Measurements from ENCODE around the gene VRK1. TPM values are rescaled to one million over a fixed set of nuclear protein-coding genes. Genes with fewer than 3 reads are reported as not detected.

VRK1 gene
- total and polyA plus RNA-seq, 5 experiments from 2014 or later: 36.3 to 41.4 (median 39.4) TPM

DNA sequence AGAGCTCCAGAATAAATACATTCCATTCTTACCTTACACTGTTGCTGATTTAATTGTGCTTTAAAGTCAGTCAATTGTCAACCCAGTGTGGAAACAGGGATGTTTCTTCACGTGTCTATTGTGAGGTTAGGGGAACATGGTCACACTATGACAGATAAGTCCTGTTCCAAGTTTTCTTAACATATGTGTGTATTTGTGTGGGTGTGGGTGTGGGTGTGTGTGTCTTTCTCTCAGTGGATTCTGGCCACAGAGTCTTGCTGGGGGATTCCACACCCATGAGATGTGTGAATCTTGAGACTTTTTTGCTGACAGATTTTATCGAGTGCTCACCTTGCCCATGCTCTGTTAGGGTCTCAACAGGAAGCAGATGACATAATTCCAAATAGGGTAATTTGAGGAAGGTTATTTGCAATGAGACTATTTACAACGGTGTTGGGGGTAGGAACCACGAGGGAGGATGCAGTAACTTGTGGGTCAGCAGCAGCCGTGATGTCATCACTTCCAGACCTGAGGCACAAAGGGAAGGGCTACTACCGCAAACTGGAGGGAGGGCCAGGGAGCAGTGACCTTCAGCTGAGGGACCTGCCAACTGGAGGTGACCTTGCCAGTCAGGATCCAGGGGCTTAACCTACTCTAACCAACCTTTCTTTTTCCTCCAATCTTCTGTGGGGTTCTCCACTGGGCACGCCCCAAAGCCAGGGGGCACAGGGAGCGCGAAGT is 1.9 kb upstream of the VRK1 start:
- Mint-ChIP-seq H3K27me3 (peaks cover 0 to 4% (median 0%) of the 10 kb centered on the region in 5 donors), H3K36me3 (no peaks in the 10 kb centered on the region), H3K4me1 (peaks cover 9 to 31% (median 21%) of the 10 kb centered on the region in 4 donors), H3K27ac (peak overlapping the region in 1 of 10 donors; percentile 17), H3K9me3 (no peaks in the 10 kb centered on the region), H3K4me3 (peak overlapping the region in 2 of 10 donors; percentile 4 to 43)
- ATAC-seq (no peak), DNase-seq (no peak)
- POLR2A ChIA-PET: no interaction called here

DNA sequence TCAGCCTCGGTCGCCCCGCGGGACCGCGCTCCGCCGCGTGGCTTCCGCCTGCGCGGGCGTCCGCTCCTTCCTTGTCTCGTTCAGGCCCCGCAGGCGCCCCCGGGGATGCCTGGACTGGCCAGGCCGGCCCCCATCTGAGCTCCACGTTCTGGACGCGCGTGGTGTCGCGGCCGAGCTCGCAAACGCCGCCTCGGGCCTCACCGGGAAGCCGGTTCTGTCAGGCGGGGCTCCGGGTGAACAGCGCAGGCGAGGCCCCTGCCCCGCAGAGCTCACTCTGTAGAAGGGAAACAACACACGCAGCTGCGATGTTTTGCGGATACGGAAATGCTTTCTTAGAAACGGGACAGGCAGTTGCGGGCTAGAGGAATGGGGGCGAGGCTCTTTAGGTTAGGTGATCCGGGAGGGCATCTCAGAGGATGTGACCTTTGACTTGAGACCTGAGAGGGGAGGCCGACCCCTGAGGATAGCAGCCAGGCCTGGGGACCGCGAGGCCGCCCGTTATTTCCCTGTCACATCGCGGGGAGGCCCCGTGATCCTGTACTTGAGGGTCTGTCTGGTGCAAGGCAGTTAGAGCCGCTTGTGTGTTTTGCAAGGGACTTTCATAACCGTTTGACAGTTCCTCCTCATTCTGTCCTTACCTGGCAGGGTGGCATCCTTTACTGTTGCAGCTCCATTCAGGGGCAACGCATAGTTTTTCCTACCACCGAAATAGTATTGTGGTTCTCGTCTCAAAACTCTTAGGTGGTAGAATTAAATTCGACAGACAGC is 584 bp downstream of the VRK1 start:
- Mint-ChIP-seq H3K4me1 (peaks cover 9 to 36% (median 22%) of the 10 kb centered on the region in 4 donors), H3K9me3 (no peaks in the 10 kb centered on the region), H3K27me3 (peaks cover 0 to 2% (median 0%) of the 10 kb centered on the region in 5 donors), H3K4me3 (peak overlapping the region; percentile 83 to 93 (median 88)), H3K36me3 (no peaks in the 10 kb centered on the region), H3K27ac (peak overlapping the region; percentile 68 to 96 (median 92))
- DNase-seq (peak in 9 of 10 donors; percentile 17 to 67 (median 31)), ATAC-seq (peak; percentile 43 to 60)
- POLR2A ChIA-PET: interaction anchor here (0.9 to 1.3 kb wide), 2 partner anchors 34 to 56 kb away, joined by 3 read pairs; no protein-coding TSS in a partner anchor

- H3K27ac Mint-ChIP-seq: peak overlapping the region in 1 of 10 donors; percentile 68
- H3K9me3 Mint-ChIP-seq: no peaks in the 10 kb centered on the region
- H3K27me3 Mint-ChIP-seq: peaks cover 0 to 2% (median 0%) of the 10 kb centered on the region in 5 donors
- peak overlapping the region in 6 of 10 donors; percentile 85 to 91 (median 88) for H3K4me3 Mint-ChIP-seq
- no peak for ATAC-seq
- peaks cover 14 to 43% (median 29%) of the 10 kb centered on the region in 4 donors for H3K4me1 Mint-ChIP-seq
- no peaks in the 10 kb centered on the region for H3K36me3 Mint-ChIP-seq
- no peak for DNase-seq
- POLR2A ChIA-PET: no interaction called here
These were observed 1.8 kb downstream of the VRK1 start for GRCh38 chr14:96798956-96799355.

GRCh38 chr14:96799489-96800054 is 2.4 kb downstream of the VRK1 start:
- H3K27ac Mint-ChIP-seq: peak overlapping the region in 1 of 10 donors; percentile 44
- peak overlapping the region in 3 of 10 donors; percentile 1 to 60 (median 15) for H3K4me3 Mint-ChIP-seq
- no peaks in the 10 kb centered on the region for H3K36me3 Mint-ChIP-seq
- peaks cover 20 to 49% (median 36%) of the 10 kb centered on the region in 4 donors for H3K4me1 Mint-ChIP-seq
- peaks cover 0 to 2% (median 0%) of the 10 kb centered on the region in 5 donors for H3K27me3 Mint-ChIP-seq
- H3K9me3 Mint-ChIP-seq: no peaks in the 10 kb centered on the region
- DNase-seq (no peak), ATAC-seq (no peak)
- POLR2A ChIA-PET: no interaction called here

DNA sequence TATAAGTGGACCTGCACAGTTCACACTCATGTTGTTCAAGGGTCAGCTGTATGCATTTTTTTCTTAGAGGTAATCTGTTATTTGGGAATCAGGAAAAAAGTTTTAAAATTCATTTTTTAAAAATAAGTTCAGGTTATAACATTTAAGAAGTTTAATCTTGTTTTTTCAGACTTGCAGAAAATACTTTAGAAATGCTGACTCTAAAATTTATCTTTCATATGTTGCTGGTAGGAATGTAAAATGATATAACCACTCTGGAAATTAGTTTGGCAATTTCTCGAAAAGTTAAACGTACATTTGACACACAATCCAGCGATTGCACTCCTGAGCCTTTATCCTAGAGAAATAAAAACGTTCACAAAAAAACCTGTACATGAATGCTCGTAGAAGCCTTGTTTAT is 4.7 kb downstream of the VRK1 start:
- Mint-ChIP-seq H3K27ac (no peak overlapping the region), H3K36me3 (peaks cover 0 to 3% (median 3%) of the 10 kb centered on the region in 3 donors), H3K4me3 (no peak overlapping the region), H3K27me3 (no peaks in the 10 kb centered on the region), H3K4me1 (peaks cover 31 to 63% (median 51%) of the 10 kb centered on the region in 4 donors), H3K9me3 (no peaks in the 10 kb centered on the region)
- ATAC-seq (no peak), DNase-seq (no peak)
- POLR2A ChIA-PET: no interaction called here

GRCh38 chr14:96802963-96803362 is 5.8 kb downstream of the VRK1 start:
- DNase-seq: no peak
- ATAC-seq: no peak
- Mint-ChIP-seq H3K27me3 (no peaks in the 10 kb centered on the region), H3K4me1 (peaks cover 28 to 65% (median 53%) of the 10 kb centered on the region in 4 donors), H3K36me3 (peaks cover 0 to 4% (median 3%) of the 10 kb centered on the region in 3 donors), H3K4me3 (no peak overlapping the region), H3K27ac (no peak overlapping the region), H3K9me3 (no peaks in the 10 kb centered on the region)
- POLR2A ChIA-PET: no interaction called here

DNA sequence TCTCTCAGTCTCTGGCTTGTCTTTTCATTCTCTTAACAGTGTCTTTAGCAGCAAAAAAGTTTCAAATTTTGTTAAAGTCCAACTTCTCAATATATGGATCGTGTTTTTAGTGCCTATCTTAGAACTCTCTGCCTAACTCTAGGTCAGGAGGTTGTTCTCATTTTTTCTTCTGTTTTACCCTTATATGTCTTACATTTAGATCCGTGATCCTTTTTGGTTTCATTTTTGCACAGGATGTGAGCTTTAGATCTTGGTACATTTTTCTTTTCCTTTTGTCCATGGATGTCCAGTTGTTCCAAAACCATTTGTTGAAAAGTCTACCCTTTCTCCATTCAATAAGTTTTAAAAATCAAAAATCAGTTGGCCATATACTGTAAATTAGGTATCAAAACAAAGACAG is 6.8 kb downstream of the VRK1 start:
- no peaks in the 10 kb centered on the region for H3K9me3 Mint-ChIP-seq
- POLR2A ChIA-PET: no interaction called here
- H3K4me3 Mint-ChIP-seq: peak overlapping the region in 3 of 10 donors; percentile 20 to 38 (median 26)
- DNase-seq: no peak
- peaks cover 0 to 4% (median 3%) of the 10 kb centered on the region in 3 donors for H3K36me3 Mint-ChIP-seq
- ATAC-seq: no peak
- no peaks in the 10 kb centered on the region for H3K27me3 Mint-ChIP-seq
- H3K4me1 Mint-ChIP-seq: peaks cover 24 to 65% (median 52%) of the 10 kb centered on the region in 4 donors
- H3K27ac Mint-ChIP-seq: peak overlapping the region in 3 of 10 donors; percentile 8 to 20 (median 8)

- peaks cover 0 to 7% (median 3%) of the 10 kb centered on the region in 3 donors for H3K36me3 Mint-ChIP-seq
- no peak overlapping the region for H3K4me3 Mint-ChIP-seq
- DNase-seq: no peak
- H3K27ac Mint-ChIP-seq: no peak overlapping the region
- no peaks in the 10 kb centered on the region for H3K27me3 Mint-ChIP-seq
- H3K4me1 Mint-ChIP-seq: peaks cover 24 to 61% (median 50%) of the 10 kb centered on the region in 4 donors
- no peaks in the 10 kb centered on the region for H3K9me3 Mint-ChIP-seq
- no peak for ATAC-seq
- POLR2A ChIA-PET: no interaction called here
These were observed 7.7 kb downstream of the VRK1 start for GRCh38 chr14:96804895-96805294.

GRCh38 chr14:96805956-96806355 is 8.8 kb downstream of the VRK1 start:
- H3K4me3 Mint-ChIP-seq: no peak overlapping the region
- peaks cover 26 to 59% (median 52%) of the 10 kb centered on the region in 4 donors for H3K4me1 Mint-ChIP-seq
- H3K36me3 Mint-ChIP-seq: peaks cover 0 to 7% (median 5%) of the 10 kb centered on the region in 3 donors
- DNase-seq (no peak), ATAC-seq (no peak)
- no peak overlapping the region for H3K27ac Mint-ChIP-seq
- POLR2A ChIA-PET: no interaction called here
- H3K27me3 Mint-ChIP-seq: no peaks in the 10 kb centered on the region
- no peaks in the 10 kb centered on the region for H3K9me3 Mint-ChIP-seq

DNA sequence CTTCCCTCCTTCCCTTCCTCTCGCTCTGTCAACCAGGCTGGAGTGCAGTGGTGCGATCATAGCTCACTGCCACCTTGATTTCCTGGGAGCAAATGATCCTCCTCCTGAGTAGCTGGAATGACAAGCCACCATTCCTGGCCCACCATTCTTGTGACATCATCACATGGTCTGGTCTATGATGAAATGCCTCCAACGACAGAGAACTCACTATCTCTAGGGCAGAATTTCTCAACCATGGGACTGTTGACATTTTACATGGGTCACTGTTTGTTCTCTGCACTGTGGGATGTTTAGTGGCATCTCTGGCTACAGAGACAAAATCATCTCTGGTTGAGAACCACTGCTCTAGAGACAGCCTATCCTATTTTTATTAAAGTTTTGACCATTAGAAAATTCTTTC is 9.7 kb downstream of the VRK1 start:
- peaks cover 0 to 3% (median 0%) of the 10 kb centered on the region in 9 donors for H3K9me3 Mint-ChIP-seq
- H3K4me3 Mint-ChIP-seq: no peak overlapping the region
- POLR2A ChIA-PET: no interaction called here
- no peak for ATAC-seq
- peaks cover 29 to 63% (median 58%) of the 10 kb centered on the region in 4 donors for H3K4me1 Mint-ChIP-seq
- DNase-seq: no peak
- H3K27ac Mint-ChIP-seq: peak overlapping the region in 2 of 10 donors; percentile 41 to 57
- peaks cover 0 to 9% (median 9%) of the 10 kb centered on the region in 3 donors for H3K36me3 Mint-ChIP-seq
- no peaks in the 10 kb centered on the region for H3K27me3 Mint-ChIP-seq

GRCh38 chr14:96808619-96809406 is 11.6 kb downstream of the VRK1 start:
- Mint-ChIP-seq H3K27me3 (no peaks in the 10 kb centered on the region), H3K4me1 (peaks cover 25 to 71% (median 63%) of the 10 kb centered on the region in 4 donors), H3K4me3 (peak overlapping the region in 1 of 10 donors; percentile 26), H3K36me3 (peaks cover 0 to 12% (median 9%) of the 10 kb centered on the region in 3 donors), H3K27ac (no peak overlapping the region), H3K9me3 (peaks cover 0 to 3% (median 0%) of the 10 kb centered on the region in 9 donors)
- POLR2A ChIA-PET: interaction anchor here (0.6 to 0.7 kb wide), 2 partner anchors 30 to 1418 kb away, joined by 3 read pairs; no protein-coding TSS in a partner anchor
- DNase-seq: no peak
- no peak for ATAC-seq

DNA sequence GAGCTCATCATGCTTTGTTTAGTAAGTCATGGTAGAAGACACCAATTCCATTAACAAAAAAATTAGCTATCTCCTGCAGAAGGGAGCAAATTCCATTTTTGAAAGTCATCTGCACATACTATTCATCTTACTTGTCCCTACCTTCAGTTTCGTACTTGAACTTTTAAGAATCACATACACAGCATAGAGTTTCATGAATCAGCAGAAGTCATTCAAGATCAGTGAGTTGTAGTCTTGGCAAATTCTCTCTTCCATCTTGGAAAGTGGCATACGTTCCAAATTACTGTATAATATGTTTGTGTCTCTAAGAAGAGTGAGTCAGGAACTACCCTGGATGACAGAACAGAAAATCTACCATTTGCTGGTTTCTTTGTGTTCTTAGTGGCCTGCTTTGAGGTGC is 14.1 kb downstream of the VRK1 start:
- H3K4me1 Mint-ChIP-seq: peaks cover 14 to 59% (median 51%) of the 10 kb centered on the region in 4 donors
- H3K27me3 Mint-ChIP-seq: no peaks in the 10 kb centered on the region
- H3K27ac Mint-ChIP-seq: no peak overlapping the region
- no peak overlapping the region for H3K4me3 Mint-ChIP-seq
- peaks cover 0 to 3% (median 0%) of the 10 kb centered on the region in 9 donors for H3K9me3 Mint-ChIP-seq
- no peak for ATAC-seq
- no peak for DNase-seq
- POLR2A ChIA-PET: no interaction called here
- peaks cover 0 to 12% (median 9%) of the 10 kb centered on the region in 3 donors for H3K36me3 Mint-ChIP-seq
